HepG2 (cell line): ENCODE measurements around the gene SSNA1. TPM values are rescaled to one million over a fixed set of nuclear protein-coding genes. Genes with fewer than 3 reads are reported as not detected.
A peak's percentile ranks its signal among the peaks of the same experiment; 100 is the strongest.

Experiments
- ATAC-seq: fragments of 200-7000 bp; cut with Tn5 transposase; 3 replicates; pipeline ENCODE4 v1.9.1; 2020; ENCODE audit warnings: mild to moderate bottlenecking, moderate library complexity
- BruUV-seq: library from RNA; stranded (reverse); fragments of 400-500 nt; replicated peaks from 2 replicates; lab custom pipeline; 2021; lab: Mats Ljungman, UMichigan
- CTCF ChIA-PET: fragments of 300-600 bp; formaldehyde crosslinking; extraction: SDS; loops from one replicate; lab custom pipeline; 2021; ENCODE audit warnings: low total read pairs, inconsistent platforms, low intra/inter-chr PET ratio; lab: Yijun Ruan, JAX
- POLR2A ChIA-PET: fragments of 350-600 bp; sonication (Branson Sonifier 250); formaldehyde crosslinking; loops from one replicate; lab custom pipeline; 2020; ENCODE audit warnings: antibody characterized with exemption, inconsistent platforms; lab: Yijun Ruan, JAX
- DNase-seq: peaks from one replicate; pipeline ENCODE4 v3.0.0-alpha.2; 2015; ENCODE audit warnings: low spot score
- FAIRE-seq: peaks from 3 replicates; lab custom pipeline; 2011; peaks lifted over from hg19 to GRCh38; lab: Jason Lieb, UNC
- H2AFZ ChIP-seq: one replicate; pipeline ENCODE4 v1.6.1; 2011; ENCODE audit warnings: low read length, inconsistent platforms
- H3K27ac ChIP-seq: fragments of 300-600 bp; 3 replicates; pipeline ENCODE4 v1.8.0; 2011; ENCODE audit warnings: mixed run types, mild to moderate bottlenecking, mixed read lengths, low read length, inconsistent platforms; ENCODE audit not compliant: insufficient read depth; ENCODE audit errors: extremely low read length
- H3K27me3 ChIP-seq, 2 experiments: fragments of 200-600 bp in 1 of 2; 2 replicates in 1 of 2; 3 replicates in 1 of 2; pipeline versions ENCODE4 v1.6.0 to v1.8.0; 2011; ENCODE audit warnings: low read length in 2 of 2, mild to moderate bottlenecking in 2 of 2, moderate library complexity in 2 of 2, inconsistent platforms in 1 of 2; ENCODE audit not compliant: insufficient read depth in 2 of 2, control insufficient read depth in 1 of 2
- H3K36me3 ChIP-seq, 2 experiments: fragments of 200-600 bp in 1 of 2; replicated peaks in 1 of 2; 2 replicates in 1 of 2; 3 replicates in 1 of 2; pipeline versions ENCODE4 v1.5.1 to v1.8.0; 2011; ENCODE audit warnings: low read length in 2 of 2, inconsistent platforms in 1 of 2; ENCODE audit not compliant: insufficient read depth in 2 of 2, control insufficient read depth in 1 of 2
- H3K4me1 ChIP-seq: 2 replicates; pipeline ENCODE4 v1.5.1; 2012; ENCODE audit warnings: low read length, inconsistent platforms; ENCODE audit not compliant: insufficient read depth
- H3K4me2 ChIP-seq: 2 replicates; pipeline ENCODE4 v1.6.0; 2011; ENCODE audit warnings: low read depth, low read length, inconsistent platforms
- H3K4me3 ChIP-seq, 3 experiments: fragments of 200-600 bp in 1 of 3; sonication (generic), shearing (Covaris generic) in 1 of 3; replicated peaks in 1 of 3; 2 replicates each; pipeline ENCODE4 v1.5.1; 2011 to 2016; ENCODE audit warnings: low read length in 3 of 3, inconsistent platforms in 2 of 3, low read depth in 2 of 3, mild to moderate bottlenecking in 2 of 3, control low read depth in 1 of 3, mixed read lengths in 1 of 3; ENCODE audit not compliant: insufficient read depth in 1 of 3
- H3K79me2 ChIP-seq: one replicate; pipeline ENCODE4 v1.6.1; 2011; ENCODE audit warnings: low read length, inconsistent platforms; ENCODE audit not compliant: insufficient read depth
- H3K9ac ChIP-seq: 2 replicates; pipeline ENCODE4 v1.6.0; 2011; ENCODE audit warnings: mild to moderate bottlenecking, low read depth, low read length, inconsistent platforms; ENCODE audit not compliant: insufficient read depth
- H3K9me3 ChIP-seq: 2 replicates; pipeline ENCODE4 v1.5.1; 2012; ENCODE audit warnings: mild to moderate bottlenecking, low read length
- H4K20me1 ChIP-seq: 2 replicates; pipeline ENCODE4 v1.6.0; 2011; ENCODE audit warnings: inconsistent platforms, mild to moderate bottlenecking, low read length, moderate library complexity; ENCODE audit not compliant: insufficient read depth
- BORCS8-MEF2B ChIP-seq: sonication (generic); formaldehyde crosslinking; IDR thresholded peaks from 2 replicates; pipeline ENCODE4 v1.8.0; 2022; ENCODE audit warnings: mild to moderate bottlenecking, missing genetic modification reagents
- FOXO1 ChIP-seq: sonication (generic); formaldehyde crosslinking; IDR thresholded peaks from 2 replicates; pipeline ENCODE4 v1.4.0; 2020; ENCODE audit warnings: missing genetic modification reagents
- RORA ChIP-seq: sonication (generic); formaldehyde crosslinking; IDR thresholded peaks from 2 replicates; pipeline ENCODE4 v1.5.0; 2020; ENCODE audit warnings: mild to moderate bottlenecking, missing genetic modification reagents, moderate library complexity
- SP2 ChIP-seq: sonication (generic); formaldehyde crosslinking; IDR thresholded peaks from 2 replicates; pipeline ENCODE4 v1.5.1; 2020; ENCODE audit warnings: mild to moderate bottlenecking, missing genetic modification reagents
- STAG1 ChIP-seq: sonication (generic); formaldehyde crosslinking; IDR thresholded peaks from 2 replicates; pipeline ENCODE4 v1.4.0; 2020; ENCODE audit warnings: missing genetic modification reagents
- ZNF121 ChIP-seq: sonication (generic); formaldehyde crosslinking; IDR thresholded peaks from 2 replicates; pipeline ENCODE4 v1.5.0; 2020; ENCODE audit warnings: mild to moderate bottlenecking, missing genetic modification reagents
- ZNF260 ChIP-seq: sonication (generic); formaldehyde crosslinking; IDR thresholded peaks from 2 replicates; pipeline ENCODE4 v1.4.0; 2020; ENCODE audit warnings: missing genetic modification reagents, low read depth, mild to moderate bottlenecking, borderline replicate concordance
- ZNF775 ChIP-seq: sonication (generic); formaldehyde crosslinking; IDR thresholded peaks from 2 replicates; pipeline ENCODE4 v1.4.0; 2020; ENCODE audit warnings: missing genetic modification reagents, mild to moderate bottlenecking, moderate library complexity, borderline replicate concordance
- ZNF816 ChIP-seq: sonication (generic); formaldehyde crosslinking; IDR thresholded peaks from 2 replicates; pipeline ENCODE4 v1.8.0; 2022; ENCODE audit warnings: missing genetic modification reagents, mild to moderate bottlenecking, borderline replicate concordance
- ZSCAN25 ChIP-seq: sonication (generic); formaldehyde crosslinking; IDR thresholded peaks from 2 replicates; pipeline ENCODE4 v1.8.0; 2022; ENCODE audit warnings: mild to moderate bottlenecking, missing genetic modification reagents
- WGBS: methylation state at CpG from one replicate; pipeline ENCODE4 v1.1.6; 2017; ENCODE audit warnings: low lambda C conversion rate; 5-methylcytosine and 5-hydroxymethylcytosine counted together
- in situ Hi-C: cut with HindIII; loops from 2 replicates; pipeline ENCODE4 v1.10.0; 2017; ENCODE audit warnings: low pct_unique_long_range_greater_than_20kb; ENCODE audit not compliant: extremely low pct_ligation_motif_present
- intact Hi-C: fragments of 100-400 bp; cut with micrococcal nuclease; formaldehyde crosslinking; loops from one replicate; pipeline ENCODE4 v1.10.0; 2022; ENCODE audit not compliant: unreplicated experiment
- polyA plus RNA-seq, 8 experiments: library from polyadenylated mRNA; depleted of rRNA in 3 of 8; stranded (reverse) in 7 of 8; unstranded in 1 of 8; fragments of >200 nt; fragmentation: Illumina TruSeq in 4 of 8; extraction: Trizol in 4 of 8; gene quantifications; 2 replicates each; pipeline versions ENCODE4 v1.2.1 to v1.2.3, GENCODE V29; 2011 to 2016; ENCODE audit warnings: low read depth in 4 of 8, missing spikeins in 1 of 8, mixed read lengths in 1 of 8; ENCODE audit not compliant: insufficient read depth in 1 of 8
- total RNA-seq, 5 experiments: library from RNA; depleted of rRNA; stranded (reverse); fragments of >200 nt; fragmentation: Illumina TruSeq; extraction: Trizol; gene quantifications; 2 replicates each; pipeline ENCODE4 v1.2.3, GENCODE V29; 2016; ENCODE audit warnings: low read depth in 1 of 5
- TF ChIP-seq, protein P1 (sequence below): sonication (generic); formaldehyde crosslinking; IDR thresholded peaks from 2 replicates; pipeline ENCODE4 v1.5.0; 2020; ENCODE audit warnings: missing genetic modification reagents
- TF ChIP-seq, protein P2 (sequence below): sonication (generic); formaldehyde crosslinking; IDR thresholded peaks from 2 replicates; pipeline ENCODE4 v1.4.0; 2020; ENCODE audit warnings: missing genetic modification reagents, borderline replicate concordance
- TF ChIP-seq, protein P3 (sequence below): sonication (generic); formaldehyde crosslinking; conservative IDR thresholded peaks from 2 replicates; pipeline ENCODE4 v1.4.0; 2020; ENCODE audit warnings: missing genetic modification reagents
- TF ChIP-seq, protein P4 (sequence below): sonication (generic); formaldehyde crosslinking; IDR thresholded peaks from 2 replicates; pipeline ENCODE4 v1.8.1; 2023; ENCODE audit warnings: missing genetic modification reagents, inconsistent platforms, borderline replicate concordance

The SSNA1 gene
- total and polyA plus RNA-seq, 2 of the 13 experiments (the other 11 are each of a cell fraction or from before 2014, with no cell fraction given), result 35.9 to 49.4 TPM

DNA sequence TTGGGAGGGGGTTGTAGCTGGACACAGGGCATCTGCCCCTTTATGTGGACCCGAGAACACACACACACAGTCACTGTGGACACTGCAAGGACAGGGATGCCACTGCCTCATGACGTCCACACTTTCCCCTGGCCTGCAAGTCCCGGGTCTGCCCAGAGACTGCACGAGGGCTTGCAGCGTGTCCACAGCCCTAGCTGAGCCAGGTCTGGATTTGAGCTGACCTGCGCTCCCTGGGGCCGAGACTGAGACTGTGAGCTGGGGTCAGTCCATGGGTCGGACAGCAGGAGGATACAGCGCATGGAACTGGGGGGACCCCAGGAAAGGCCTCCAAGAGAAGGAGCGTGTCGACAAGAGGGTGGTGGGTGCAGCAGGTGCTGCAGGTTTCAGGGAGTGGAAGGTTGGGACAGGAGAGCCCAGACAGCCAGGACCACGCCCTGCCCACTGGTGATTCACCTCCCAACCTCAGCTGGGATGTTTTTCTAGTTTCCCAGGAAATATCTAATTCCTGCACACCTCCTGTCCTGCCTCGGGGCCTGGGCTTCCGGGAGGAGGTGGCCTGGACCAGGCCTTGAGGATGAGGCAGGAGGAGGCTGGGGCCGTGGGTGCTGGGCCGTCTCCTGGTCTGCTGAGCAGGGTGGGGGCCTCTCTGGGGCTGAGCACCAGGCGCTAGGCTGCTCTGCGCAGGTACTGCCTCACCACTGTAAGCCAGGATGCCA, 38.0 kb downstream of the SSNA1 start (continued):
- TF ChIP-seq ZNF775 (CRISPR knock-in tag), result no peak
- no peak for TF ChIP-seq FOXO1 (CRISPR knock-in tag)
- TF ChIP-seq, all 625 proteins: peak for 13

DNA sequence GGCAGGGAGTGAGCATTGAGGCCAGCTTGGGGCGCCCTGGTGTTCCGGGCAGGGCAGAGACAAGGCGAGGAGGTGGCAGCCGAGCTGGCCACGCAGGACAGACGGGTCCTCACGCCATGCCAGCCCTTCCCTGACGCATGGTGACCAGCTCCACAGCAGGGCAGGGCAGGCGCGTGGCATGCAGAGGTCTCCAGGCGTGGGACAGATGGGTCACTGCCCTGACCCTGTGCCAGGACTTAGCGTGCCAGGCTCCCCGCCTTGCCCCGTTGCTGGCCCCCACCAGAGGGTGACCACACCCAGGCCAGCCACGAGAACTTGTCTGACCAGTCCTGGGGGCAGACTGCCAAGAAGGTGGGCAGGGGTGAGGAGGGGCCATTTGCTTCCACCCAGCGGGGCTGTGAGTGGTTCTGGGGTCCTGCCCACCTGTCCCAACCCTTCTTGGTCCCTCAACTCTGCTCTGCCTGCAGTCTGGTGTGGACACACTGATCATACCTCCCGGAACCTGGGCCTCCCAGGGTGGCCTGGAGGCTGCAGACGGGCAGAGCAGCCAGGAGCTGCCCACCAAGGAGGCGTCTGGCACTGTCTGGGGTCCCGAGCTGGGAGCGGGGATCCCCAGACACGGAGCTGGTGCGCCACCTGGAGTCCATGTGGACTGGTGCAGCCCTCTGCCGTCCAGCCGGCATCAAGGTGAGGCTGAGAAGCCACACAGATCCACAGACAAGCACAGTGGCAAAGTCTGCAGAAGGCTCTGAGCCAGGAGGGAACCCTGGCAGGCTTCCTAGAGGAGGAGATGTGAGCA, 38.8 kb downstream of the SSNA1 start, which contains the start of gene RNF224:
Gene RNF224, plus strand, starts transcription at position 449 of the 799 bp plus-strand sequence. CDS start 834 bp downstream, outside the sequence.
- H3K79me2 ChIP-seq, result no peaks in the 10 kb centered on the region
- H3K27me3 ChIP-seq, result no peaks in the 10 kb centered on the region; a peak in 1 of 5 replicates
- peak within 1 kb of the TSS; percentile 96 for H3K4me2 ChIP-seq
- whole genome bisulfite sequencing, result 0% methylated on average over 3 of the region's 25 CpGs
- peak within 1 kb of the TSS in 2 of 3 experiments; percentile 62 to 72; a peak in 3 of 6 replicates for H3K4me3 ChIP-seq
- no peaks in the 10 kb centered on the region for H3K36me3 ChIP-seq
- ChIA-PET CTCF (interaction anchor here (0.7 to 1.5 kb wide), 5 partner anchors 9 to 64 kb away, joined by 3 to 16 read pairs (median 3); partner anchors contain the start of genes ANAPC2 and SSNA1), POLR2A (interaction anchor here (0.7 to 13.4 kb wide), 15 partner anchors 9 to 109 kb away, joined by 3 to 225 read pairs (median 4); partner anchors contain the start of genes ANAPC2, NDOR1, SSNA1 and TMEM203)
- no peaks in the 10 kb centered on the region for H4K20me1 ChIP-seq
- no peaks in the 10 kb centered on the region for H3K9me3 ChIP-seq
- FAIRE-seq (peak; percentile 4), DNase-seq (peak; percentile 69), ATAC-seq (peak; percentile 35)
- H3K4me1 ChIP-seq, result peaks cover 82% of the 10 kb centered on the region
- H3K27ac ChIP-seq, result no peak within 1 kb of the TSS
- intact Hi-C loops, result loop anchor here (2.0 kb wide), 2 partner anchors 38 to 106 kb away; partner anchors contain the start of genes ANAPC2 and SSNA1
- no TSS peak for BruUV-seq
- H2AFZ ChIP-seq, result no peak within 1 kb of the TSS
- H3K9ac ChIP-seq, result peak within 1 kb of the TSS; percentile 31; the same call in 1 of the 2 replicates
- in situ Hi-C loops, result loop anchor here (5.0 kb wide), 2 partner anchors 40 to 115 kb away; partner anchors contain the start of genes ANAPC2, DPP7 and SSNA1
- TF ChIP-seq BORCS8-MEF2B (CRISPR knock-in tag), result no peak
- TF ChIP-seq STAG1 (CRISPR knock-in tag), result peak; percentile 98
- no peak for TF ChIP-seq ZNF260 (CRISPR knock-in tag)
- no peak for TF ChIP-seq RORA (CRISPR knock-in tag)
- TF ChIP-seq ZSCAN25, result peak; percentile 55
- TF ChIP-seq, protein P1, sequence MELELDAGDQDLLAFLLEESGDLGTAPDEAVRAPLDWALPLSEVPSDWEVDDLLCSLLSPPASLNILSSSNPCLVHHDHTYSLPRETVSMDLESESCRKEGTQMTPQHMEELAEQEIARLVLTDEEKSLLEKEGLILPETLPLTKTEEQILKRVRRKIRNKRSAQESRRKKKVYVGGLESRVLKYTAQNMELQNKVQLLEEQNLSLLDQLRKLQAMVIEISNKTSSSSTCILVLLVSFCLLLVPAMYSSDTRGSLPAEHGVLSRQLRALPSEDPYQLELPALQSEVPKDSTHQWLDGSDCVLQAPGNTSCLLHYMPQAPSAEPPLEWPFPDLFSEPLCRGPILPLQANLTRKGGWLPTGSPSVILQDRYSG (CRISPR knock-in tag), result no peak
- TF ChIP-seq, protein P2, sequence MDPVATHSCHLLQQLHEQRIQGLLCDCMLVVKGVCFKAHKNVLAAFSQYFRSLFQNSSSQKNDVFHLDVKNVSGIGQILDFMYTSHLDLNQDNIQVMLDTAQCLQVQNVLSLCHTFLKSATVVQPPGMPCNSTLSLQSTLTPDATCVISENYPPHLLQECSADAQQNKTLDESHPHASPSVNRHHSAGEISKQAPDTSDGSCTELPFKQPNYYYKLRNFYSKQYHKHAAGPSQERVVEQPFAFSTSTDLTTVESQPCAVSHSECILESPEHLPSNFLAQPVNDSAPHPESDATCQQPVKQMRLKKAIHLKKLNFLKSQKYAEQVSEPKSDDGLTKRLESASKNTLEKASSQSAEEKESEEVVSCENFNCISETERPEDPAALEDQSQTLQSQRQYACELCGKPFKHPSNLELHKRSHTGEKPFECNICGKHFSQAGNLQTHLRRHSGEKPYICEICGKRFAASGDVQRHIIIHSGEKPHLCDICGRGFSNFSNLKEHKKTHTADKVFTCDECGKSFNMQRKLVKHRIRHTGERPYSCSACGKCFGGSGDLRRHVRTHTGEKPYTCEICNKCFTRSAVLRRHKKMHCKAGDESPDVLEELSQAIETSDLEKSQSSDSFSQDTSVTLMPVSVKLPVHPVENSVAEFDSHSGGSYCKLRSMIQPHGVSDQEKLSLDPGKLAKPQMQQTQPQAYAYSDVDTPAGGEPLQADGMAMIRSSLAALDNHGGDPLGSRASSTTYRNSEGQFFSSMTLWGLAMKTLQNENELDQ (CRISPR knock-in tag), result no peak
- TF ChIP-seq ZNF121 (CRISPR knock-in tag), result no peak
- TF ChIP-seq, protein P3, sequence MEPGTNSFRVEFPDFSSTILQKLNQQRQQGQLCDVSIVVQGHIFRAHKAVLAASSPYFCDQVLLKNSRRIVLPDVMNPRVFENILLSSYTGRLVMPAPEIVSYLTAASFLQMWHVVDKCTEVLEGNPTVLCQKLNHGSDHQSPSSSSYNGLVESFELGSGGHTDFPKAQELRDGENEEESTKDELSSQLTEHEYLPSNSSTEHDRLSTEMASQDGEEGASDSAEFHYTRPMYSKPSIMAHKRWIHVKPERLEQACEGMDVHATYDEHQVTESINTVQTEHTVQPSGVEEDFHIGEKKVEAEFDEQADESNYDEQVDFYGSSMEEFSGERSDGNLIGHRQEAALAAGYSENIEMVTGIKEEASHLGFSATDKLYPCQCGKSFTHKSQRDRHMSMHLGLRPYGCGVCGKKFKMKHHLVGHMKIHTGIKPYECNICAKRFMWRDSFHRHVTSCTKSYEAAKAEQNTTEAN (CRISPR knock-in tag), result no peak
- TF ChIP-seq ZNF816 (CRISPR knock-in tag), result no peak
- no peak for TF ChIP-seq SP2 (CRISPR knock-in tag)
- TF ChIP-seq, protein P4, sequence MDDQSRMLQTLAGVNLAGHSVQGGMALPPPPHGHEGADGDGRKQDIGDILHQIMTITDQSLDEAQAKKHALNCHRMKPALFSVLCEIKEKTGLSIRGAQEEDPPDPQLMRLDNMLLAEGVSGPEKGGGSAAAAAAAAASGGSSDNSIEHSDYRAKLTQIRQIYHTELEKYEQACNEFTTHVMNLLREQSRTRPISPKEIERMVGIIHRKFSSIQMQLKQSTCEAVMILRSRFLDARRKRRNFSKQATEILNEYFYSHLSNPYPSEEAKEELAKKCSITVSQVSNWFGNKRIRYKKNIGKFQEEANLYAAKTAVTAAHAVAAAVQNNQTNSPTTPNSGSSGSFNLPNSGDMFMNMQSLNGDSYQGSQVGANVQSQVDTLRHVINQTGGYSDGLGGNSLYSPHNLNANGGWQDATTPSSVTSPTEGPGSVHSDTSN (CRISPR knock-in tag), result no peak
